HEK293 (cell line): Measurements from ENCODE around the gene ADPRHL1.

Experiments
- CTCF ChIA-PET: fragments of 350-600 bp; formaldehyde crosslinking; extraction: SDS; loops from one replicate; lab custom pipeline; 2021; ENCODE audit warnings: antibody characterized with exemption; lab: Yijun Ruan, JAX
- POLR2A ChIA-PET: fragments of 300-600 bp; formaldehyde crosslinking; extraction: SDS; loops from one replicate; lab custom pipeline; 2020; ENCODE audit warnings: antibody characterized with exemption, inconsistent platforms; lab: Yijun Ruan, JAX
- H3K27ac ChIP-seq: fragments of 200-500 bp; sonication (Bioruptor generic); 2 replicates; pipeline ENCODE4 v1.5.1; 2014; ENCODE audit warnings: low read depth, low read length, control low read depth, inconsistent platforms; ENCODE audit errors: extremely low read depth
- H3K36me3 ChIP-seq, 2 experiments: fragments of 200-500 bp in 1 of 2; sonication (Bioruptor generic) in 1 of 2; 1 replicate in 1 of 2; 2 replicates in 1 of 2; pipeline ENCODE4 v1.5.1; 2014 to 2017; ENCODE audit warnings: inconsistent platforms in 2 of 2, low read length in 2 of 2; ENCODE audit not compliant: control insufficient read depth in 2 of 2, insufficient read depth in 1 of 2
- H3K4me1 ChIP-seq: fragments of 200-500 bp; sonication (Bioruptor generic); 2 replicates; pipeline ENCODE4 v1.5.1; 2014; ENCODE audit warnings: mild to moderate bottlenecking, low read length, inconsistent platforms; ENCODE audit not compliant: control insufficient read depth, insufficient read depth
- H3K4me3 ChIP-seq: 2 replicates; pipeline ENCODE4 v1.5.1; 2011; ENCODE audit warnings: low read depth, mild to moderate bottlenecking, control low read depth, low read length, moderate library complexity
- H3K9me3 ChIP-seq: fragments of 200-500 bp; sonication (Bioruptor generic); 2 replicates; pipeline ENCODE4 v1.5.1; 2014; ENCODE audit warnings: low read depth, low read length, inconsistent platforms; ENCODE audit not compliant: control insufficient read depth, insufficient read depth
- KLF1 ChIP-seq: fragments of 450-650 bp; formaldehyde crosslinking; IDR thresholded peaks from 2 replicates; pipeline ENCODE4 v1.5.1; 2016; ENCODE audit warnings: missing biosample characterization, missing genetic modification characterization
- KLF16 ChIP-seq: fragments of 450-650 bp; formaldehyde crosslinking; IDR thresholded peaks from 2 replicates; pipeline ENCODE4 v1.5.1; 2017; ENCODE audit warnings: missing biosample characterization, missing genetic modification characterization
- MYNN ChIP-seq: fragments of 450-650 bp; formaldehyde crosslinking; IDR thresholded peaks from 2 replicates; pipeline ENCODE4 v1.5.1; 2016; ENCODE audit warnings: missing biosample characterization, missing genetic modification characterization, borderline replicate concordance
- SP7 ChIP-seq: fragments of 450-650 bp; formaldehyde crosslinking; IDR thresholded peaks from 2 replicates; pipeline ENCODE4 v1.5.1; 2016; ENCODE audit warnings: missing biosample characterization, missing genetic modification characterization
- ZBTB11 ChIP-seq: fragments of 450-650 bp; formaldehyde crosslinking; conservative IDR thresholded peaks from 2 replicates; pipeline ENCODE4 v1.5.1; 2016; ENCODE audit warnings: low read depth, missing biosample characterization, missing genetic modification characterization
- ZIC2 ChIP-seq: fragments of 450-650 bp; formaldehyde crosslinking; IDR thresholded peaks from 2 replicates; pipeline ENCODE4 v1.5.1; 2016; ENCODE audit warnings: missing biosample characterization, missing genetic modification characterization
- ZNF202 ChIP-seq: fragments of 450-650 bp; formaldehyde crosslinking; IDR thresholded peaks from 2 replicates; pipeline ENCODE4 v1.5.1; 2016; ENCODE audit warnings: missing biosample characterization, missing genetic modification characterization, borderline replicate concordance
- ZNF214 ChIP-seq: fragments of 450-650 bp; formaldehyde crosslinking; IDR thresholded peaks from 2 replicates; pipeline ENCODE4 v1.5.1; 2017; ENCODE audit warnings: missing biosample characterization, mild to moderate bottlenecking, missing genetic modification characterization, borderline replicate concordance
- ZNF292 ChIP-seq: fragments of 450-650 bp; formaldehyde crosslinking; IDR thresholded peaks from 2 replicates; pipeline ENCODE4 v1.5.1; 2016; ENCODE audit warnings: low read depth, missing biosample characterization, missing genetic modification characterization, borderline replicate concordance
- ZNF311 ChIP-seq: fragments of 450-650 bp; formaldehyde crosslinking; IDR thresholded peaks from 2 replicates; pipeline ENCODE4 v1.5.1; 2017; ENCODE audit warnings: missing biosample characterization, missing genetic modification characterization, borderline replicate concordance
- ZNF433 ChIP-seq: fragments of 450-650 bp; formaldehyde crosslinking; IDR thresholded peaks from 2 replicates; pipeline ENCODE4 v1.5.1; 2016; ENCODE audit warnings: missing biosample characterization, missing genetic modification characterization, low read depth
- ZNF510 ChIP-seq: fragments of 450-650 bp; formaldehyde crosslinking; IDR thresholded peaks from 2 replicates; pipeline ENCODE4 v1.5.1; 2018; ENCODE audit warnings: mild to moderate bottlenecking, missing genetic modification characterization, missing biosample characterization; ENCODE audit not compliant: insufficient replicate concordance
- ZNF518A ChIP-seq: fragments of 450-650 bp; formaldehyde crosslinking; conservative IDR thresholded peaks from 2 replicates; pipeline ENCODE4 v1.5.1; 2016; ENCODE audit warnings: low read depth, missing biosample characterization, missing genetic modification characterization
- ZNF521 ChIP-seq: fragments of 450-650 bp; formaldehyde crosslinking; IDR thresholded peaks from 2 replicates; pipeline ENCODE4 v1.5.1; 2017; ENCODE audit warnings: missing biosample characterization, mild to moderate bottlenecking, missing genetic modification characterization
- ZNF600 ChIP-seq: fragments of 450-650 bp; formaldehyde crosslinking; IDR thresholded peaks from 2 replicates; pipeline ENCODE4 v1.5.1; 2016; ENCODE audit warnings: missing biosample characterization, missing genetic modification characterization

ADPRHL1 gene

GRCh38 chr13:113367771-113368170 is 85.5 kb downstream of the ADPRHL1 start:
- Histone ChIP-seq H3K4me1 (no peaks in the 10 kb centered on the region), H3K4me3 (no peak overlapping the region), H3K27ac (no peak overlapping the region), H3K36me3 (no peaks in the 10 kb centered on the region), H3K9me3 (no peaks in the 10 kb centered on the region)
- POLR2A ChIA-PET = no interaction called here
- CTCF ChIA-PET = interaction anchor here (0.7 kb wide), 1 partner anchor 24 kb away, joined by 4 read pairs; no protein-coding TSS in a partner anchor
- TF ChIP-seq ZNF518A (tag by site-specific recombination) (no peak), ZNF202 (tag by site-specific recombination) (no peak), SP7 (tag by site-specific recombination) (no peak), ZBTB11 (no peak), MYNN (tag by site-specific recombination) (no peak), ZNF600 (tag by site-specific recombination) (no peak), ZNF510 (no peak), ZNF214 (tag by site-specific recombination) (no peak), KLF16 (tag by site-specific recombination) (no peak), ZNF311 (tag by site-specific recombination) (no peak), ZNF521 (tag by site-specific recombination) (no peak), ZNF433 (tag by site-specific recombination) (no peak), ZNF292 (tag by site-specific recombination) (no peak)

- ChIA-PET POLR2A (no interaction called here), CTCF (interaction anchor here (0.7 kb wide), 1 partner anchor 24 kb away, joined by 4 read pairs; no protein-coding TSS in a partner anchor)
- Histone ChIP-seq H3K27ac (no peak overlapping the region), H3K4me3 (no peak overlapping the region), H3K36me3 (no peaks in the 10 kb centered on the region), H3K9me3 (no peaks in the 10 kb centered on the region), H3K4me1 (no peaks in the 10 kb centered on the region)
- peak; percentile 8; the same call in 1 of the 2 replicates for TF ChIP-seq ZIC2 (tag by site-specific recombination)
- no peak for TF ChIP-seq KLF1 (tag by site-specific recombination)
These were observed 86.2 kb downstream of the ADPRHL1 start for GRCh38 chr13:113367020-113367560.
